Thoracic aorta (tissue), 2 donors: ENCODE data around the gene CCDC183. TPM values are rescaled to one million over a fixed set of nuclear protein-coding genes. Genes with fewer than 3 reads are reported as not detected.
"Not testable (repeated sequence)": the region's sequence is repeated elsewhere in the genome, so short reads cannot be mapped to it uniquely, and the experiment has no call there.

Source experiments
- ATAC-seq: fragments of 150-250 bp; one replicate; pipeline ENCODE4 v1.8.0; 2017; ENCODE audit warnings: low read depth; ENCODE audit not compliant: insufficient number of reproducible peaks, low FRiP score
- DNase-seq: peaks from one replicate; pipeline ENCODE4 v3.0.0-alpha.2; 2020; ENCODE audit warnings: low spot score
- H3K27ac ChIP-seq, 2 donors: fragments of 200-600 bp; sonication (generic); 1 replicate in 1 of 2; 2 replicates in 1 of 2; pipeline ENCODE4 v1.5.1; 2016; ENCODE audit warnings: mild to moderate bottlenecking in 2 of 2, moderate library complexity in 2 of 2
- H3K27me3 ChIP-seq: fragments of 200-600 bp; sonication (generic); replicated peaks from 2 replicates; pipeline ENCODE4 v1.6.0; 2016; ENCODE audit warnings: mild to moderate bottlenecking; ENCODE audit not compliant: insufficient read depth
- H3K36me3 ChIP-seq: fragments of 200-600 bp; sonication (generic); one replicate; pipeline ENCODE4 v1.5.1; 2016
- H3K4me1 ChIP-seq, 2 donors: fragments of 200-600 bp; sonication (generic); 1 replicate in 1 of 2; 2 replicates in 1 of 2; pipeline versions ENCODE4 v1.5.1 to v1.6.0; 2016; ENCODE audit warnings: low read depth in 2 of 2, mild to moderate bottlenecking in 1 of 2; ENCODE audit not compliant: control insufficient read depth in 1 of 2
- H3K4me3 ChIP-seq: fragments of 200-600 bp; sonication (generic); 2 replicates; pipeline ENCODE4 v1.5.1; 2016; ENCODE audit warnings: mild to moderate bottlenecking
- H3K9me3 ChIP-seq: fragments of 200-600 bp; sonication (generic); 2 replicates; pipeline ENCODE4 v1.5.1; 2016
- total RNA-seq, 2 donors: library from RNA; depleted of rRNA; stranded (reverse); fragments of >200 nt; gene quantifications; one replicate each; pipeline versions ENCODE4 v1.1.0 to v1.2.3, GENCODE V29; 2016
- TF ChIP-seq, protein P1 (sequence below): fragments of 200-600 bp; sonication (generic); IDR thresholded peaks from one replicate; pipeline ENCODE4 v1.5.1; 2019; ENCODE audit warnings: antibody characterized with exemption

Gene CCDC183
- total RNA-seq, 2 donors from 2014 or later = 0.68 to 0.71 TPM

GRCh38 chr9:136794281-136794999 lies 1.7 kb upstream of the CCDC183 start:
- Histone ChIP-seq H3K4me1 (peaks cover 4 to 16% of the 10 kb centered on the region in 2 donors), H3K4me3 (no peak overlapping the region), H3K27ac (no peak overlapping the region), H3K27me3 (no peaks in the 10 kb centered on the region), H3K9me3 (no peaks in the 10 kb centered on the region), H3K36me3 (no peaks in the 10 kb centered on the region)
- DNase-seq (no peak), ATAC-seq (no peak)
- TF ChIP-seq, protein P1, sequence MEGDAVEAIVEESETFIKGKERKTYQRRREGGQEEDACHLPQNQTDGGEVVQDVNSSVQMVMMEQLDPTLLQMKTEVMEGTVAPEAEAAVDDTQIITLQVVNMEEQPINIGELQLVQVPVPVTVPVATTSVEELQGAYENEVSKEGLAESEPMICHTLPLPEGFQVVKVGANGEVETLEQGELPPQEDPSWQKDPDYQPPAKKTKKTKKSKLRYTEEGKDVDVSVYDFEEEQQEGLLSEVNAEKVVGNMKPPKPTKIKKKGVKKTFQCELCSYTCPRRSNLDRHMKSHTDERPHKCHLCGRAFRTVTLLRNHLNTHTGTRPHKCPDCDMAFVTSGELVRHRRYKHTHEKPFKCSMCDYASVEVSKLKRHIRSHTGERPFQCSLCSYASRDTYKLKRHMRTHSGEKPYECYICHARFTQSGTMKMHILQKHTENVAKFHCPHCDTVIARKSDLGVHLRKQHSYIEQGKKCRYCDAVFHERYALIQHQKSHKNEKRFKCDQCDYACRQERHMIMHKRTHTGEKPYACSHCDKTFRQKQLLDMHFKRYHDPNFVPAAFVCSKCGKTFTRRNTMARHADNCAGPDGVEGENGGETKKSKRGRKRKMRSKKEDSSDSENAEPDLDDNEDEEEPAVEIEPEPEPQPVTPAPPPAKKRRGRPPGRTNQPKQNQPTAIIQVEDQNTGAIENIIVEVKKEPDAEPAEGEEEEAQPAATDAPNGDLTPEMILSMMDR = no peak

- Histone ChIP-seq H3K4me1 (peaks cover 8 to 21% of the 10 kb centered on the region in 2 donors), H3K27ac (no peak overlapping the region), H3K36me3 (no peaks in the 10 kb centered on the region), H3K27me3 (no peaks in the 10 kb centered on the region), H3K9me3 (no peaks in the 10 kb centered on the region), H3K4me3 (no peak overlapping the region)
- TF ChIP-seq, protein P1 = no peak
- DNase-seq (no peak), ATAC-seq (no peak)
Observed at GRCh38 chr9:136795000-136795348, 1.2 kb upstream of the CCDC183 start.

DNA sequence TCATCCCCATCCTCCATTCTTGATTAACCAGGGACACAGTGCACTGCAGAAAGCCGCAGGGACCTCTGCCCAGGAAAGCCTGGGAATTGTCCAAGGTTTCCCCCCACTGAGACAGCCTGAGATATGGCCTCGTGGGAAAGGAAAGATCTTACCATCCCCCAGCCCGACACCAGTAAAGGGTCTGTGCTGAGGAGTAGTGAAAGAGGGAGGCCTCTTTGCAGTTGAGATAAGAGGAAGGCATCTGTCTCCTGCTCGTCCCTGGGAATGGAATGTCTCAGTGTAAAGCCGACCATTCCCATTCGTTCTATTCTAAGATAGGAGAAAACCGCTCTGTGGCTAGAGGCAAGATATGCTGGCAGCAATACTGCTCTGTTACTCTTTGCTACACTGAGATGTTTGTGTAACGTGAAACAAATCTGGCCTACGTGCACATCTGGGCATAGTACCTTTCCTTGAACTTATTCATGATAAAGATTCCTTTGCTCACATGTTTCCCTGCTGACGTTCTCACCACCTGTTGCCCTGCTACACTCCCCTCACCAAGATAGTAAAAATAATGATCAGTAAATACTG lies 723 bp downstream of the CCDC183 start:
- not testable (repeated sequence) for H3K4me3 ChIP-seq, DNase-seq, ATAC-seq, H3K27ac ChIP-seq, H3K27me3 ChIP-seq, H3K36me3 ChIP-seq, H3K9me3 ChIP-seq
- peaks cover 14 to 22% of the 10 kb centered on the region in 2 donors for H3K4me1 ChIP-seq

DNA sequence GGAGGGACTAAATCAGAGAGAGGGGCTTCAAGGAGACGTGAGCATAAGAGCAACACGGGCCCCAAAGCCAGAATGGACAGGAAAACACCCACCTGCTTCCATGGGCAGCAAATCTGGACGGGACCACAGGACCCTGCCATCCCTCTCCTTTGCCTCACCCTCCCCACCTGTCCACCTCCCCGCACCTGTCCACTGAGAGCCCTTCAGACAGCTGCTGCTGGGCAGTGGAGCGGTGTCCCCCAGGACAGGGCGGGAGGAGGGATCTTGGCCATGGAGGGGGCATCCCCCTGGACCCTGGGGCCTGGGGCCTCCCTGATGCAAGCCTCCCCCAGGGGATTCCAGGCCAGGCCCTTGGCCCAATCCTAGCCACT lies 2.6 kb downstream of the CCDC183 start:
- Histone ChIP-seq H3K27me3 (peaks cover 7% of the 10 kb centered on the region), H3K9me3 (no peaks in the 10 kb centered on the region), H3K4me1 (peaks cover 14 to 15% of the 10 kb centered on the region in 2 donors), H3K4me3 (no peak overlapping the region), H3K27ac (no peak overlapping the region), H3K36me3 (no peaks in the 10 kb centered on the region)
- TF ChIP-seq, protein P1 = no peak
- ATAC-seq = no peak
- no peak for DNase-seq

DNA sequence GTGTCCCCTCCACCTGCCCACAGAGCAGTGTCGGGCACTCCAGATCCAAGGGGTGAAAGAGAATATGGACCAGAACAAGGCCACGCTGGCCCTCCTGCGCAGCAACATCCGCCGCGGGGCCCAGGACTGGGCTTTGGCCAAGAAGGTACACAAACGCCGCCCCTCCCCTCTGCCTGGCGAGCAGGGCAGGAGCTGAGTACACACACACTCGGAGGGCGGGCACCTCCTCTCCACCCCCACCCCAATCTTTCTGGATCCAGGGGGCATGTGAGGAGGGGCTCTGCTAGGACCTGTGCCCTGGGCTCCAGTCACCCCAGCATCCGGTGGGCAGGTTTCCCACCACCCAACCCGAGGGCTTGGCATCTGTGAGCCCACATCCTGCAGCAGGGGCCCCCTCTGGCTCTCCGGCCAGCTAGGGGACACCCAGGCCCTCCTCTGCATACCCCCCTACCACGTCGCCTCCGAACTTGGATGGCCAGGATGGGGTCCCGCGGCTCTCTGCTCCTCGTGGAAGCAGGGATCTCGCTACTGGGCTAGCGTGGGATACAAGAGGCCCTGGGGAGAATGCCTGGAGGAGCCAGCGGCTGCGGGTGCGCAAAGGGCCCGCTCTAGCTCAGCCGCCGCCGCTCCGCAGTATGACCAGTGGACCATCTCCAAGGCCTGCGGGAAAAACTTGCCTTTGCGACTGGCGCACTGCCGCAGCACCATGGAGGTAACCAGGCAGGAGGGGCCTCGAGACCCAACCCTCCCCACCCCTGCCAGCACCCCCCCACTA lies 3.1 kb downstream of the CCDC183 start:
- TF ChIP-seq, protein P1 = no peak
- DNase-seq = no peak
- Histone ChIP-seq H3K4me1 (peaks cover 14 to 15% of the 10 kb centered on the region in 2 donors), H3K4me3 (peak overlapping the region; percentile 62), H3K27ac (no peak overlapping the region), H3K36me3 (no peaks in the 10 kb centered on the region), H3K9me3 (no peaks in the 10 kb centered on the region), H3K27me3 (peaks cover 7% of the 10 kb centered on the region)
- ATAC-seq = no peak
